SK-N-MC (cell line): ENCODE measurements around the gene BTC.

Experiments used
- EZH2 ChIP-seq: fragments of 200-600 bp; sonication (generic); IDR thresholded peaks from one replicate; pipeline ENCODE4 v1.6.1; 2017; ENCODE audit warnings: antibody characterized with exemption
- FOXP2 ChIP-seq: optimal IDR thresholded peaks from 2 replicates; pipeline ENCODE3; 2011; ENCODE audit warnings: mild to moderate bottlenecking, moderate library complexity; ENCODE audit not compliant: insufficient read depth; ENCODE audit errors: extremely low read length, control extremely low read depth
- POLR2AphosphoS5 ChIP-seq: IDR thresholded peaks from 2 replicates; pipeline ENCODE4 v1.6.1; 2012; ENCODE audit warnings: mild to moderate bottlenecking, low read depth, low read length, borderline replicate concordance

- TF ChIP-seq EZH2 (no peak), POLR2AphosphoS5 (no peak), FOXP2 (no peak)
Measured at GRCh38 chr4:74768857-74769525, 25.3 kb downstream of the BTC start.
